GM18526 (cell line): ENCODE measurements around the gene RAD51B.

Source experiments
- POLR2A ChIP-seq: IDR thresholded peaks from 3 replicates; pipeline ENCODE4 v1.6.1; 2011; ENCODE audit not compliant: insufficient read length; ENCODE audit errors: extremely low read depth

The RAD51B gene

DNA sequence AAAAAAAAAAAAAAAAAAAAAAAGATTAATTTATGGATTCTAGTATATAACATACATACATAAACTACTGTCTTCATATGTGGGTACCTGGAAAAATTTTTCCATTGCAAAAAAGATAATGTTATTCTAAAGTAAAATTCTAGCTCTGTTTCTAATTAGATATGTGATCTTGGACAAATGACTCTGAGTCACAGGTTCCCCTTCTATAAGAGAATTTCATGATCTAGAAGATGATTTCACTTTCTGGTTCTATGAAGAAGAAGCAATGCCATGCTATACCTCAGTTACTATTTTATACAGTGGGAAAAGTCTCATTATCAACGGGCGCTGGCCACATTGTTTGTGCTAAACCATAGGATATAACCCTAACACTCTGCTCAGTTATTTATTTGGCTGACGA is 622.0 kb downstream of the RAD51B start:
- TF ChIP-seq POLR2A = no peak

DNA sequence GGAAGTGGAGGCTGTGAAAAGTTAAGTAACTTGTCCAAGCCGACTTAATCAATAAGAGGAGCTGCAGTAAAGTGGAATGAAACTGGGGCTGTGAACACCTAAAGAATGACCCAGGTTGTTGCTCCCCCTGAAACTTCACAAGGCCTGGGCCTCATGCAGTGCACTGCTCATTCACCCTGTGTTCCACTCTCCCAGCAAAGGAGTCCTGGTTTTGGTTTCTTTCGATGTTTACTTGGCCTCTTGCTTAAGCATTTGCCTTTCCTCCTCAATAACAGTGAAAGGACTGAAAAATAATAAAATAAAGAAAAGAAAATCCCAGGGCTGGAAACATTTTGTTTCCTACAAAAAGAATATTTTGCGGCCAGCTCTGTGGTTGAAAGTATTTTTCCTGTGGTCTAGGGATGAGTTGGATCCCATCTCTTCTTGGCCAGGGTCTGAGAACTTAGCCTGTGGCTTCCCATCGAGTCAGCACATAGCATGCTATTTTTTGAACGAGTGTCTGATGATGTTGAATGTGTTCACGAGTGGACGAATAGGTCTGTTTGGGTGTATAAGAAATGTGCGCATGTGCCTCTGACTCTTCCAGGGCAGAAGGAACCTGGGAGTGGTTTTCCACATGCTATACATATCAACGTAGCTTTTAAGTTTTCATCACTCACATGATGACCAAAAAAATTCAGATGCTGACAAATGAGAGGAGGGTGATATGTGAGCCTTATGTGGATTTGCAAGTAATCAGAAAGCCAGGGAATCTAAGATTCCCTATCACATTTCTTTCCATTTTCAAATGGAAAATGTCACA is 623.5 kb downstream of the RAD51B start:
- TF ChIP-seq POLR2A = no peak

DNA sequence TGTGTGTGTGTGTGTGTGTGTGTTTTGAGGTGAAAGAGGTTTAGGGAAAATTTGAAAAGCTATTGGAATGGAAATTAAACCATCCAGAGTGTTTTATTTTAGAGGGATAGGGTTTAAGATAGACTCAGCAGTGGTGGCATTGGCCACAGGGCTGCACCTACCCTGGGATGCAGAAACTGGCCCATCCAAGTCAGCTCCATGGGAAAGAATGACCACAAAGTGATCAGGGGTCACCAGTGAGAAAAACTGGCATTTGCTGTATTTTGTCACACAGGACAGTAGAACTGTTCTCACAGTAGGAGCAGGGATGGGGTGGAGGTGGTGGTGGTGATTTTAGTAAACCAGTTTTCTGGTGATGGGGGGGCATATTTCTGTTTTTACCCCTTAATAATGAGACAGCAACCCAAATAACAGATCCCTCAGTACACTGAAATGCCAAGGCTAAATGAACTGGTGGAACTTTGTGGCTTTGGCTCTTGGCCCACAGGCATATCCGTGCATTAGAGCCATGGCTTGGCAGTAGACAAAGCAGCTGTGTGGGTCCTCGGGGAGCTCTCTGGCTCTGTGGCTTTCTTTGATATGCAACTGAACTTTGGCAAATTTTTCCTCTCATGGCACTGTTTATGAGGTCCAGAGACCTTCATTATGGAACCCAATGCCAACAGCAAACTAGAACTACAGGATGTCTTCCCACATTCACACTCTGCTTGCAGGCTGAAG is 625.0 kb downstream of the RAD51B start:
- no peak for TF ChIP-seq POLR2A

DNA sequence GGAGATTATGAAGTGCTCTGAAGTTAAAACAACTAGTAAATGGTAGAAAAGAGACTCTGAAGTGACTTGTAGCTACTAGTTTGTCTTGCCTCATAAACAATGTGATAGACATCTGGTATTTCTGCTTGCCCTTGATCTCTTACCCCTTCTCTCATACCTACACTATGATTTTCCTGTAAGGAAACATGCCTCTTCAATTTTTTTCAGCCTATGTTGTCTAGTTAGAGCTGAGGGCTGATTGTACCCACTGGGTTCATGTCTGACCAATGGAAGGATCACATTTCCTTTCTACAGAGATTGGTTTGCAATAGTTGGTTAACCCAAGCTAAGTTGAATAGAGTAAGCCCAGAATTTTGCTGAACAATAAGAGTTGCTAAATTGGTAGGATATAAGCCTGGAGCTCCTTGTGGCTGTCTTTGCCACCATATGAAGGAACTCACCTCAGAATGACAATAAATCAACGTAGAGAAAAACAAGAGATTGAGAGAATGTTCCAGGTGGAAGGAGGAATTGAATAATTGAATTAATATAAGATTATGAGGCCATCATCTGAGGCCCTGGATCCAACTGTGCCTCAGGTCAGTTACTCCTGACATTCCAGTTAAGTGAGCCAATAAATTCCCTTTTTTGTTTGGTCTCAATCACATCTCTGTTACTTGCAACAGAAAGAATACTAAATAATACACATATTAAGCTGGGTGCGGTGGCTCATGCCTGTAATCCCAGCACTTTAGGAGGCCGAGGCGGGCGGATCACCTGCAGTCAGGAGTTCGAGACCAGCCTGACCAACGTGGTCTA is 626.9 kb downstream of the RAD51B start:
- TF ChIP-seq POLR2A = no peak

GRCh38 chr14:68447581-68448251 is 628.1 kb downstream of the RAD51B start:
- TF ChIP-seq POLR2A = no peak

DNA sequence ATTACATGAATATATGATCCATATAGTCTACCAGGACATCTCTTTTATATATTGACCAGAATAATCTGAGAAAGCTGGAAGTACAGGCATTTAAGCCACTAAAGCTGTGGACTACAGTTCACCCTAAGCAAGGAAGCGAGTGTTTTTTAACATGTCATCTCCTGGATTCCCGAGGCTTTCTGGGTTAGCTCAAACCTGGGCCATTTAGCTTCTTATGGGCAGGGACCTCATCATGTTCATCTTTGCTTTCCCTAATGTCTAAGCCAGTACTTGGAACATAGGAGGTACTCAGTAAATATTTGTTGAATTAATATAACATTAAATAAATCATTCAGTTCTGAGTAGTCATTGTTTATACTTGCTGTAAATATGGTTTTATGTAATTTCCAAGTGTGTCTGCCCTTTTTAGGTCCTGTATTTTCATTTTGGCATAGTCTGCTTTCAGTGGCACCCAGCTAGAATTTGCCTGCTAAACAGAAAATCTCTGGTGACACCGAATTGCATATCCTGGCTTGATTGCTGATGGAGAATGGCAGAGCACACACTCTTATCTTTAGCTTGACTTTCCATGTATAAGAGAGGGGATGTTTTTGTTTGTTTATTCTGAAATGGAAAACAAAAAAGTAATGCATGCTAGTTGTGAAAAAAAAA is 628.8 kb downstream of the RAD51B start:
- no peak for TF ChIP-seq POLR2A

GRCh38 chr14:68449561-68450181 is 630.1 kb downstream of the RAD51B start:
- no peak for TF ChIP-seq POLR2A

DNA sequence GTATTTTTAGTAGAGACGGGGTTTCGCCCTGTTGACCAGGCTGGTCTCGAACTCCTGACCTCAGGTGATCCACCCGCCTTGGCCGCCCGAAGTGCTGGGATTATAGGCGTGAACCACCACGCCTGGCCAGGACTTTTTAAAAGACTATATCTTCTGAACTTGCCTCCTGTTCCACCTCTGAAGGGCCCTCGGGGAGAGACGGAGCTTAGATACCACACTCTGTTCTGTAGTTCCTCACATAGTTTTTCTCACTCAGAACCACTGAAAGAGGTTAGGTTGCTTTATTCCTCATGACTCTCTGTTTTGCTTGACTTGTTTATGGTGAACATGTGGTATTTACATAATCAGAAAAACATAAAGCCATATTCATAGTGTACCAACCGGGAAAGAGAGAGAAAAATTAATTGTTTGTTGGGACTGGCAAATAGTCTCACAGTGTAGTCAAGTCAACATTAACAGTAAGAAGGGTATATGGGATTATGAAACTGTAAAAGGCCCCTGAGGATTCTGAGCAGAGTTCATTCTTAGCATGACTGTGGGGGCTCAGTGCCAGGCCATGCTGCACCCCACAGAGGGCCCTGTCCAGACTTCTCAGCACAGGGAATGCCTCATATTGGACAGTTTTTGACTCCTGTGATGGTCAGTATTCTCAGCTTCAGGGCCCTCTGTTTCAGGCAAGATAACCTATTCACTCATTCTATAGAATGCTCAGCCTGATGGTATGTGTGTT is 631.0 kb downstream of the RAD51B start:
- no peak for TF ChIP-seq POLR2A

GRCh38 chr14:68451696-68452373 is 632.3 kb downstream of the RAD51B start:
- no peak for TF ChIP-seq POLR2A

GRCh38 chr14:68458253-68458652 is 638.7 kb downstream of the RAD51B start:
- no peak for TF ChIP-seq POLR2A

- no peak for TF ChIP-seq POLR2A
Measured at GRCh38 chr14:68458840-68459469, 639.4 kb downstream of the RAD51B start.

DNA sequence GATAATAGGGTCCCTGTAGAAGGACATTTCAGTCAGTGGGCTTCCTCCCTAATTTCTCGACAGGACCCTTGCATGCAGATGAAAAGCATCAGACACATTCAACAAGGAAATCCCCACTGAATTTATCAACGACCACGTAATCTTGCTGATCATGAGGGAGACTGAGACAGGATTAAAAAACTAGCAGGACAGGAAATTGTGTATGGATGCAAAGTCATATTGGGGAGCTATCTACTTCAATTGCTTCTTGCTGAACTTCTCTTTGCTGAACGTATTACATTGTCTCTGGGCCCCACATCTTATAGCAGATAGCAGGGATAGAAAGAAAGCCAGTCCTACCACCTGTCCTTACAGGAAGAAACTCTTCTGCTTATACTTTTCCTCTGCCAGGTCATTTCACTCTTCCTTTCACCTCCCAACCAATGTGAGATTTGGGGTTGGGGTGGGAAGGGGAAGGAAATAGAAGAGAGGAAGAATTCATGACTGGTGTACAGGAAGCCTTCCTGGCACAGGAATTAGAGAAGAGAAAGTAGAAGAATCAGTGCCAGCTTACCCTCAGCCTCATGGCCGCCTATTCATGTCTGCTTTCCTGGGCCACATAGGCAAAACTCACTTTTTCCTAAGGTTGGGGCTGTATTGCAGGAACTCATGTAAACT is 640.0 kb downstream of the RAD51B start:
- no peak for TF ChIP-seq POLR2A
